NK-92 treated with Interleukin-12 subunit alpha and Interleukin-12 subunit beta, amount 100 ng/mL, for 24 hours (cell line): Measurements from ENCODE around the gene CIC.
"Not testable (repeated sequence)": the region's sequence is repeated elsewhere in the genome, so short reads cannot be mapped to it uniquely, and the experiment has no call there.

Experiments
- DNase-seq: peaks from one replicate; lab custom pipeline; 2025; lab: John Stamatoyannopoulos, UW

CIC gene

DNA sequence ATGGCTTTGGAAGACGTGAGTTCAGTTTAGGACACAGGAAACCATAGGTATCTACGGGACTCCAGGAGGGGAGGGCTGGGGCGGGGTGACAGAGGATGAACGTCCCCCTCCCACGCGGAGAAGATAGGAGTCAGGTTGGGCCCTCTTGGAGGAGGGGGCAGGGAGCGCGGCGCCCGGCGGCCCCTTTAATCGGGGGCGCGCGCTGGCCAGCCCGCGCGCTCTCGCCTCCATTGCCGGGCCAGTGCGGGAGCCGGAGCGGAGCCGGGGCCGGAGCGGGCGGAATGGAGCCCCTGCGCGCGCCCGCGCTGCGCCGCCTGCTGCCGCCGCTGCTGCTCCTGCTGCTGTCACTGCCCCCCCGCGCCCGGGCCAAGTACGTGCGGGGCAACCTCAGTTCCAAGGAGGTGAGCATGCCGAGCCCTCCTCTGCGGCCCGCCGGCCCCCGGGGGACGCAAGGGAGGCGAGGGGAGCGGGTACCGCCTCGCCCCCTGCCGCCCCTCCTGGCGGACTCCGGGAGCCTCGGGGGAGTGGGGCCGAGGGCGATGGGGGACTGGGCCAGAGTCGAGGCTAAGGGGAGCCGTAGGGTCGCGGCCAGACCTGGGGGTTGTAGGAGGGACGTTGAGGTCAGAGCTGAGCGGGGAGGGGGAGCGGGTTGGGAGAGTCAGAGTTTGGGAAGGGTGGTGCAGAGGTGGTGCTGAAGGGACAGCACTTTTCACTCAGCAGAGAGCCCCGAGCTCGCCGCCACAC lies 44.2 kb downstream of the CIC start, which contains the start of gene TMEM145:
Gene TMEM145 (plus strand): TSS at position 214 of the 744 bp plus-strand sequence. CDS start 68 bp downstream, at position 282.
- DNase-seq, result no peak

DNA sequence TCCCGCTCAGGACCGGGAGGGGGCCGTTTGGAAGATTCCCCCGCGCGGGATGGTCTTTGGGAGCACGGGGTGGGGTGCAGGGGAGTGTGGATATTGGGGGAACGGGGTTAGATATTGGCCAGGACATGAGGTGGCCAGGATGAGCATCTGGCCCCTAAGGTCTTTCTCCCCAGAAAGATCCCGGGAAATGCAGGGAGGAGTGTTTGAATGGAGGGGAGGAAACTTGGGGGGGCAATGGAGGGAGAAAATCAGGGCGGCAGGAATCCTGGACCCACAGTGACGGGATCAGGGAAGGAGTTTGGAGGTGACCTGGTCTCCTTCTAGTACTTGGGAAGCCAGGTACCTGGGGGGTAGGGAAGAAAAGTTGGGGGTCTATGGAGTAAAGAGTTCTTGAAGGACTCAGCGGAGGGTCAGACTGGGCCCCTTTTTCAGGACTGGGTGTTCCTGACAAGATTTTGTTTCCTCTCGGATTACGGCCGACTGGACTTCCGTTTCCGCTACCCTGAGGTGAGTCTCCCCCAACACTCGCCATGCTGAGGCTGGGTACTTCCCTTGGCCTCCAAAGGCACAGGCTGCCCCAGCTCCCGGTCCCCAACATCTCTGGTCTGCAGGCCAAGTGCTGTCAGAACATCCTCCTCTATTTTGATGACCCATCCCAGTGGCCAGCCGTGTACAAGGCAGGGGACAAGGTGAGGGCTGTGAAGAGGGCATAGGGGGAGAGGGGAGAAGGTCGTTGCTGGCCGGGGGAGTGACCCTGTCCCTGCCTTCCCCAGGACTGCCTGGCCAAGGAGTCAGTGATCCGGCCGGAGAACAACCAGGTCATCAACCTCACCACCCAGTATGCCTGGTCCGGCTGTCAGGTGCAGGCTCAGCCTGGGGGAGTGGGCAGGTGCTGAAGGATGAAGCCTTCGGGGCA lies 45.0 kb downstream of the CIC start:
- DNase-seq, result no peak

DNA sequence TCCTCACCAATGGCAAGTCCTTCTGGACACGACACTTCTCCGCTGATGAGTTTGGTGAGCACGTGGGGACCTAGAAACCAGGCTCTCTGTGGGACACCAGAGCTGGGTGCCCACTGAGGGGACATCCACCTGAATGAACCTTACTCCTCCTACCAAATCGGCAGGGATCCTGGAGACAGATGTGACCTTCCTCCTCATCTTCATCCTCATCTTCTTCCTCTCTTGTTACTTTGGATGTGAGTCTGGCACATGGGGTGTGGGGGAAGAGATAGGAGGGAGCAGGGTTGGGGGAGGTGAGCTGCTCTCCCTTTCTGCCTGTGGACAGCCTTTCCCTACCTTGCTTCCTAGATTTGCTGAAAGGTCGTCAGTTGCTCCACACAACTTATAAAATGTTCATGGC lies 46.0 kb downstream of the CIC start:
- no peak for DNase-seq

DNA sequence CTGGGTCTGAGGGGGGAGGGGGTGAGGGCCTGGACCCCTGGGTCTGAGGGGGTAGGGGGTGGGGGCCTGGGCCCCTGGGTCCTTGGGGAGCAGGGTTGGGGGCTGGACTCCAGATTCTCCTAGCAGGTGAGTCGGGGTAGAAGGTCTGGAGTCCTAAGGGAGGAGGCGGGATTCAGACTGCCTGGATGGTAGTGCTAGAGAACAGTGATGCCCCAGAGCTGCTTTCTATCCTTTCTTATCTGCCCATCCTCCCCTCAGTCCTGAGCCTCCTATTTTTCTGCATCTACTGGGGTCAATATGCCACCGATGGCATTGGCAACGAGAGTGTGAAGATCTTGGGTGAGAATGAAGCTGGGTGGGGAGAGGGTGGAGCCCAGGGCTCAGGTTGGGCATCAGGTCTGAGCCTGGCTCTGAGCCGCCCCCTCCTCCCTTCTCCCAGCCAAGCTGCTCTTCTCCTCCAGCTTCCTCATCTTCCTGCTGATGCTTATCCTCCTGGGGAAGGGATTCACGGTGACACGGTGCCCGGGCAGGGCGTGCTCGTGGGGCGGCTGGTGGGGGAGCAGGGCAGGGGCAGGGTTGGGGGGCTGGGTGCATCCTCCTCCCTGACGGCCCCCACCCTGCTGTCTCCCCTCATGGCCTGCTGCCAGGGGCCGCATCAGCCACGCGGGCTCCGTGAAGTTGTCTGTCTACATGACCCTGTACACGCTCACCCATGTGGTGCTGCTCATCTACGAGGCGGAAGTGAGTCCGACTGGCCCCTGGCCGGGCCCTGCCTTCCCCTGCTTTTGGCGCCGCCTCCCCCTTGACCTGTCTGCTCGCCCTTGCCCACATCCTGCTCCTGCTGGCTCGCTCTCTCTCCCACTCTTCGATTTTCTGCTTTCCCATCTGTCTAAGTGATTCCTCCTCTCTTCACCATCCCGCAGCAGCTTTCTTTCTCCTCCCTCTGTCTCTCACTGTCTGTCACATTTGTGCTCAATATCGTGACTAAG lies 47.5 kb downstream of the CIC start:
- peak; percentile 78 for DNase-seq

DNA sequence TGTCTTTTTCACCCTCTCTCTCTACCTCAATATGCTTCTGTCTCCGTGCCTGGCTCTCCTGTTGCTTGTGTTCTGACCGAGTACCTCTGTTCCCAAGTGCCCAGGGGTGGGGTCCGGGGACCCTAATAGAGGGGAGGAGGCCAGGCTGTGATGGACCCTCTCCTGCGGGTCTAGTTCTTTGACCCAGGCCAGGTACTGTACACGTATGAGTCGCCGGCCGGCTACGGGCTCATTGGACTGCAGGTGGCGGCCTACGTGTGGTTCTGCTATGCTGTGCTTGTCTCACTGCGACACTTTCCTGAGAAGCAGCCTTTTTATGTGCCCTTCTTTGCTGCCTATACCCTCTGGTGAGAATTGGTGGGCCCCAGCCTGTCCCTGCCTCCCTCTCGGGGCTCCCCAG lies 48.5 kb downstream of the CIC start:
- no peak for DNase-seq

DNA sequence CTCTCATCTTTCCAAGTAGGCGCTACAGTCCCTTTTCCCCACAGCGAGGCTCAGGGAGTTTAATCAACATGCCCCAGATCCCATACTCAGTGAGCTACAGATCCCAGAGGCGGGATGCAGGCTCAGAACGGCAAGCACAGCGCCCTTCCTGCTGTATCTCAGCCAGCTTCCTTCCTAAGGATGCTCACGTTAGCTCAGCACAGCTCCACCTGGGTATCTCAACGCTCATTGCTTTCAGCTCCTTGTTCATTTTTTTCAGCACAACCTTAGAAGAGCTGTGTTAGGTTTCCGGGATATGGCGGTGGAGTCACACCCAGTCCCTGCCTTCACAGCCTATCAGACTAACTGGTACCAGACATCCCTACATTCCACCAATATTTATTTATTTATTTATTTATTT lies 53.3 kb downstream of the CIC start:
- DNase-seq, result no peak

DNA sequence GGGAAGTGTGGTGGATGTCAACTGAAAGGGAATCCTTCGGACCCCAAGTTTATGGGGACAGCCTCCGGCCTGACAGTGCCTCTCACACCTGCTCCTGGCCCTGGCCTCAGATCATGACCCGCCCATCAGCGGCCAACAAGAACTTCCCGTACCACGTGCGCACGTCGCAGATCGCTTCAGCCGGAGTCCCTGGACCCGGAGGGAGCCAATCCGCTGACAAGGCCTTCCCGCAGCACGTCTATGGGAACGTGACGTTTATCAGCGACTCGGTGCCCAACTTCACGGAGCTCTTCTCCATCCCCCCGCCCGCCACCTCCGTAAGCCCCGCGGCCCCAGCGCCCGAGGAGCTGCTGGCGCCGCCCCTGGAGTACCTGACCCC lies 54.4 kb downstream of the CIC start:
- no peak for DNase-seq

DNA sequence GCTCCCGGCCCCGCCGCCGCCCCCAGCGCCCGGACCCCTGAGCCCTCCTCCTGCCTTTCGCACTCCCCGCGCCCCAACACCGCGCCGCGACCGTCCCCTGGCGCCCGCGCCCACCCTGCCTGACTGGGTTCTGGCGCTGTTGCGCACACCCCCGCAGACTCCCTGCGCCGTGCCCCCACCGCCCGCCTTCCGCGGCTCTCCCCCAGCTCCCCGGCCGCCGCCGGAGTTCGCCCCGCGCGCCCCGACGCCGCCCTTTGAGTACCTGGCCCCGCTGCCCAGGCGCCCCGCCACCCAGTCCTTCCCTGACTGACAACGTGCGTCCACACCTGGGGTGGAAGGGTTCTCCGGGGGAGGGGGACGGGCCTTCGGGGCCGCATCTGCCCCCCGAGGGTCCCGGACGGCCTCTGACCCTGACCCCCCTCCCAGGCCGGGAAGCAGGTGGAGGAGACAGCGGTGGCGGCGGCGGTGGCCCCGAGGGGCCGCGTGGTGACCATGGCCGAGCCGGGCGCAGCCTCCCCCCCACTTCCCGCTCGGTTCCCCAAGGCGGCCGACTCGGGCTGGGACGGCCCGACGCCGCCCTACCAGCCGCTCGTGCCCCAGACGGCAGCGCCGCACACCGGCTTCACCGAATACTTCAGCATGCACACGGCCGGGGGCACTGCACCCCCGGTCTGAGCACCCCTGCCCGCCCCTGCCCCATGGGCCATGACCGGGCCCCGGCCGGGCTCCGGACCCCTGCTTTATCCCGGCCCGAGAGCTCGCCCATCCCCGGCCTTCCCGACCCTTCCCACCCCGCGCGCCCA lies 55.0 kb downstream of the CIC start:
- no peak for DNase-seq

DNA sequence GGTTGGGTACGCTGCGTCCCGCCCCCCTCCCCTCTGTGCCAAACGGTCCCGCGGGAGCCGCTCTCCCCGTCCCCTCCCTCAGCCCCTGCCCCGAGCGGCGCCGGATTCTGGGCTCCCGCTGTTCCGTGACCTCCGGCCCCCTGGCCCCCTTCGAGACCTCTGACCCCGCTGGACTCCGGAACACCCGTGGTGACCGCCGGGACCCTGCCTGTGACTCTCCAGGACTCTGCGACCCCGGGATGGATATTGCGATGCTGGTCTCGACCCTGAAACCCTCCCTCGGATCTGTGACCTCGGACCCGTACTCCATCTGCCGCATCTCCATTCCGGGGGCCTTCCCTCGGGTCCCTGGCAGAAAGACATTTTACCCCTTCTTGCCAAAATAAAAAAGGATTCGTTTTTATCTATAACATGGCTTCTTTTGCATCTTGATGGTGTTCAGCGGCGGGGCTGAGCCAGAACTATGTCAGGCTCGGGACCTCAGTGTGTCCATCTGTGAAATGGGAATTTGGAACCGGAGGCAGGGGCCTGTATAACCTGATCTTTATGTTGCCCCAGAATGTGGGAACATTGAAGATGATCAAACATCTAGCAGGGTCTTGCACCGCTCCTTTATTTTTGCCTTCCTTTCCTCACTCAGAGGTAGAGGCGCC lies 55.7 kb downstream of the CIC start:
- no peak for DNase-seq

DNA sequence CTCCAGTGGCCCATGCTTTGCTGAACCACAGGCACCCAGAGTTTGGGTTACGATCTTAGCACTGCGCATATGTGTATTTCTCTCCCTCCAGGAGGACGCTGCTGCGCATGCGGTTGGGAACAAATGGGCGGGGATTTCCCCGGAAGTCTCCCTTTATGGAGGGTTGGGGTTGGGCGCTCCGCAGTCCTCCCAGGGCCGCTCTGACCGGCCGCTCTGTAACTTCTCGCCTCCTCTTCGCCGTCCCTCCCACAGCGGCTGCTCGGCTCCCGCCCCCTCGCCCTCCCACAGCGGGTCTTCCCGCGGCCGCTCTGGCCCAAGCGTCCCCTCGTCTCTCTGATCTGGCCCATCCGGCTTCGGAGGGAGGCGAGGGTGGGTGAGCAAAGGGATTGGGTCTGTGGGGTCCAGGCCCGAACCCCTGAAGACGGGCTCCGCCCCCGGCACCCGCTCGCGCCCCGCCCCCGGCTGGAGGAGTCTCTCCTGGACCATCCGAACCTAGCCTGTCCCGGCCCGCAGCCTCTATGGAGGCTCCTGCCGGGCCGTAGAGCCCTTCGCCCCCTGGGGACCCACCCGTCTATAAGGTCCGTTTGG lies 56.4 kb downstream of the CIC start, which contains the start of gene MEGF8:
Gene MEGF8 (plus strand): TSS at position 328 of the 588 bp plus-strand sequence. CDS start 609 bp downstream, outside the sequence.
- DNase-seq, result peak; percentile 98

DNA sequence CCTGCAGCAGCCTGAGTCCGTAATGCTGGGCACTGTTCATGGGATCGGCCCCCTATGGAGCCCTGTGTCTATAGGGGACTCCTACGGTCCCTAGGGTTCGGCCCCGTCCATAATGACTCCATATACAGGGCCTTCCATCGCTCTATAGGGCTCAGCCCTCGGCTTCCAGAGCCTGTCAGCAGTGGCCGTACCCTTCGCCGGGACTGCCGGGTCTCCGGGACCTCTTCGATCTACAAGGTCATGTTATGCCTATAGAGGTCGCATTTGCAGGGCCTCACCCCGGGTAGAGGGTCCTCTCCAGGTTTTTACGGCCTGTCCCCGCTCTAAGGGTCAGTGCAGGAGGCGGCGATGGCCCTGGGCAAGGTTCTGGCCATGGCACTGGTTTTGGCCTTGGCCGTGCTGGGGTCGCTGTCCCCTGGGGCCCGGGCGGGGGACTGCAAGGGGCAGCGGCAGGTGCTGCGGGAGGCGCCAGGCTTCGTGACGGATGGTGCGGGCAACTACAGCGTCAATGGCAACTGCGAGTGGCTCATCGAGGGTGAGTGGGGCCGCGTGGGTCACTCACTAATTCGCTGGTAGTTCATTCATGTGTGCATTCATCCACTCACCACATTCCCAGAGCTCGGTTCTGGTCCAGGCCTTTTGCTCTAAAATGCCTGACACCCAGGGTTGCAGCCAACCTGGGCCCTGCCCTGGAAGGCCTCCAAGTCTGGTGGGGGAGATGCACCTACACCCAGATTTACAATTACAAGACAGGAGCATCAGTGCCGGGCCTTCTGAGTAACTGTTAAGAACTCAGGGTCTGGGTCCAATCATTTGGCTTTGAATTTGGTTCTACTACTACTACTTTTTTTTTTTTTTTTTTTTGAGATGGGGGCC lies 57.1 kb downstream of the CIC start:
- no peak for DNase-seq

DNA sequence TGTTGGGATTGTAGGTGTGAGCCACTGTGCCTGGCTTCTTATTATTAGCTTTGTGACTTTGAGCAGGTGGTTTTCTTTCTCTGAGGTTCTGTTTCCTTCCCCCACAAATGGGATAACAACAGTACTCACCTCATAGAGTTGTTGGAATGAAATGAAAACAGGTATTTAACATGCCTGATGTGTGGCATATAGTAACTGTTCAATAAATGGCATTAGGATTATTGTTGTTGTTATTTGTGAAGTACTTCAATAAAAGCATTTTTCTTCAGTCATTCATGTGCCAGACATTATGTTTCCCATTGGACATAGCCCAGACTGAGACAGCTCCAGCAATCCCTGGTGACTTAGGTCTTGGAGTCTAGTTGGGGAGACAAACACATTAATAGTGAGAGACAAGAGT lies 57.9 kb downstream of the CIC start:
- no peak for DNase-seq

DNA sequence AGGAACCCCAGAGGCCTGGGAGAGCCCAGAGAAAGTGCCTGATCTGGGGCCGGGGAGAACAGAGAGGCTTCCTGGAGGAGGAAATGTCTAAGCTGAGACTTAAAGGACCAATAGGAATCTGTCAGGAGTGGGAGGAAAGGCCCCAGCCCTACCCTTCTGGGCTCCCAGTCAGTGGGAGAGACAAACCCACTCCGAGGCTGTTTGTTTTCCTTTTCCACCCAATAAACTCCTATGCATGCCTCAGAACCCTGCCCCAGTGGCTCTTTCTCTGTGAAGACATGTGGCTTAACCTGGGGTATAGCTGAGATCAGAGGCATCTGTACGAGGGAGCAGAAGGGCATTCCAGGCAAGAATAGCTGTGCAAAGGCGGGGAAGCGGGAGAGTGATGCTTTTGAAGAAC lies 58.3 kb downstream of the CIC start:
- no peak for DNase-seq

DNA sequence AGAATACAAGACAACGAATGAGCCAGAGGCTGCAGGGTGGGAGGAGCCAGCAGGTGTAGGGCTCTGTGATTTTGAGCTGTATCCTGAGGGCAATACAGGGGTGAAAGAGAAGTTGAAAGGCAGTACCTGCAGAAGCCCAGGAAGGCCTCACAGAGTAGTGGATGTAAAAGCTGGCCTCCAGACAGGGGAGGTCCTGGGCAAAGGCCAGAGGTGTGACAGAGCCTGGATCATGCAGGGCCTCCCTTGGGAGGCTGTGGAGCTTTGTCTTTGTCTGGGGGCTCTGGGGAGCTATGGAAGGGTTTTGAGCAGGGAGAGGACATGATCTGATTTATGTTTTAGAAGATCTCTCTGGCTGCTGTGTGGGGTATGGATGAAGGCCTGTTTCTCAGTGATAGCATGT lies 59.1 kb downstream of the CIC start:
- no peak for DNase-seq

DNA sequence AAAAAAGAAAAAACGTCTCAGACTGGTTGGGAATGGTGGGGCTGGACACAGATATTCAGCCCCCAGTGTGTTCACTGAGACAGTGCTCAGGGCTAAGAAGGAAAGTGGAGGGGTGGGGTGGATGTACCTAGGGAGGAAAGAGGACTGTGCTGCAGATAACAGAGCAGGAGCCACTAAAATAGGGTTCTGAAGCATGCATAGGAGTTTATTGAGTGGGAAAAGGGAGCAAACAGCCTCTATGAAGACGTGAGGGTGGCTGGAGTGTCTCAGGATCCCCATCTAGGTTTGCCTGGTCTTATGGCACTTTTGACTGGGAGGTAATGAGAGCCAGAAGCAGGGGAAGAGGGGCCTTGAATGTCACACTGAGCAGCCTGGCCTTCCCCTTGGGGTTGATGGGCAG lies 59.8 kb downstream of the CIC start:
- DNase-seq, result no peak

DNA sequence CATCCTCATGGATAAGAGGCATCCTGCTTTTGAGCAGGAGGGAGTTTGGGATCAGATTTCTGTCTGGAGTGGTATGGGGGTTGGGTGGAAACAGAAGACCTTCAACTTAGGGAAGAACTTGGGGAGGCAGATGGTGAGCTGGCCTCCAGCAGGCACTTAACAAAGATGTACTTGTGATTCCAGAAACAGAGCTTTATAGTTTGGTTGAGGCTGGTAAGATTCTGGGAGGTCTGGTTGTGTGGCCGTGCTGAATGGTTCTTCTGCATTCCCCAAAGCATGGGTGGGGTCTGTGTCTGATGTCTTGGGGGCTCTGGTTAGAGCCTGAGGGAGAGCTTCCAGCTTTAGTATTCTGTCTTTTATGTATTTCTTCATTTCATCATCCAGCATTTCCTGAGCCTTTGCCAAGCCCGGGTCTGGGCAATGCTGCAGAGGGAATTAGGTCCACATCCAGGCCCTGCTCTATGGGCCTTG lies 61.2 kb downstream of the CIC start:
- DNase-seq, result no peak

DNA sequence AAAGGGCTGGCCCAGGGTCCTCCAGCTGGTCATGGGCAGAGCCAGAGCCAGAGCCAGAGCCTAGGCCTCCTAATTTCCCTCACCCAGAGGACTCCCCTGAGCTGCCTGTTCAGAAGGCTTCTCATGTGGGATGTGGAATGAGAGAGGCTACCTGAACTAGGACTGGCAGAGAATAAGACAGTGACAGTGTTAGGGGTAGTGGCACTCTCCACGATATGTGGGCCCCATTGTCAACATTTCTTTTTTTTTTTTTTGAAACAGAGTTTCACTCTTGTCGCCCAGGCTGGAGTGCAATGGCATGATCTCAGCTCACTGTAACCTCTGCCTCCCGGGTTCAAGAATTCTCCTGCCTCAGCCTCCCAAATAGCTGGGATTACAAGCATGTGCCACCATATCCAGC lies 62.3 kb downstream of the CIC start:
- not testable (repeated sequence) for DNase-seq

DNA sequence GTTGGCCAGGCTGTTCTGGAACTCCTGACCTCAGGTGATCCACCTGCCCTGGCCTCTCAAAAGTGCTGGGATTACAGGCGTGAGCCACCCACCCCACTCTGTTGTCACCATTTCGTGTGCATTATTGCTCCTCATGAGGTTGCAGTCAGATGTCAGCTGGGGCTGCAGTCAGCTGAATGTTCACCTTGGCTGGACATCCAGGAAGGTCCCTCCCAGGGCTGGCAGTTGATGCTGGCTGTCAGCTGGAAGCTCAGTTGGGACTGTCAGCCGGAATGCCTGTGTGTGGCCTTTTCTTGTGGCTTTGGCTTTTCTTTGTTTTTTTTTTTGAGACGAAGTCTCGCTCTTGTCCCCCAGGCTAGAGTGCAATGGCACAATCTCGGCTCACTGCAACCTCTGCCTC lies 63.0 kb downstream of the CIC start:
- DNase-seq, result no peak

DNA sequence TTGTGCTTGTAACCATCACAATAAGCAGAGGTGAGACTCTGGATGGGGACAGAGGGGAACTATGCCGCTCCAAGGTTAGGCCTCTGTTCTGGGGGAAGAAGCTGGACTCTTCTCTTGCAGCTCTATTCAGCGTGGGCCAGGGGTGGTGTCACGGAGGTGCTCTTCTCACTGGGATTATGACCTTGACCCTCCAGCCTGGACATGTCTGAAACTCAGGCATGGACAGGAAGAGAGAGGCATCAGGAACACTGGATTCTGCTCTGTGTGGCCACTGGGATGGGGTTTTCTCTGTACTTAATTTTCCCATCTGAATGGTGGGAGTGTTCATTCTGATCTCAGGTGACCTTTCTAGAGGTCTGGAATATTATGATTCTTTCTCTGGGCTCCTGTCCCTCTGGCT lies 64.0 kb downstream of the CIC start:
- no peak for DNase-seq
